HG03521 (cell line): ENCODE data around the gene SHISA6.

Experiments
- ATAC-seq: cut with Tn5 transposase; IDR thresholded peaks from one replicate; pipeline ENCODE4 v1.9.1; 2021; ENCODE audit warnings: mild to moderate bottlenecking, moderate library complexity; ENCODE audit not compliant: unreplicated experiment

SHISA6 gene

GRCh38 chr17:11564589-11565380 lies 323.8 kb downstream of the SHISA6 start:
- no peak for ATAC-seq

- ATAC-seq: no peak
Observed at GRCh38 chr17:11565591-11565990, 324.6 kb downstream of the SHISA6 start.

- ATAC-seq: no peak
Observed at GRCh38 chr17:11578998-11579397, 338.0 kb downstream of the SHISA6 start.

- no peak for ATAC-seq
Observed at GRCh38 chr17:11580677-11581076, 339.7 kb downstream of the SHISA6 start.

- no peak for ATAC-seq
Observed at GRCh38 chr17:11582217-11582616, 341.2 kb downstream of the SHISA6 start.

- ATAC-seq: no peak
Observed at GRCh38 chr17:11583306-11583992, 342.4 kb downstream of the SHISA6 start.

GRCh38 chr17:11589716-11590115 lies 348.7 kb downstream of the SHISA6 start:
- no peak for ATAC-seq

- ATAC-seq: no peak
Observed at GRCh38 chr17:11598274-11599221, 357.5 kb downstream of the SHISA6 start, which contains the start of gene DNAH9. Gene DNAH9, plus strand, starts transcription at chr17:11598470. Its CDS starts 29 bp downstream, at chr17:11598499.

GRCh38 chr17:11601661-11602060 lies 360.6 kb downstream of the SHISA6 start:
- no peak for ATAC-seq

DNA sequence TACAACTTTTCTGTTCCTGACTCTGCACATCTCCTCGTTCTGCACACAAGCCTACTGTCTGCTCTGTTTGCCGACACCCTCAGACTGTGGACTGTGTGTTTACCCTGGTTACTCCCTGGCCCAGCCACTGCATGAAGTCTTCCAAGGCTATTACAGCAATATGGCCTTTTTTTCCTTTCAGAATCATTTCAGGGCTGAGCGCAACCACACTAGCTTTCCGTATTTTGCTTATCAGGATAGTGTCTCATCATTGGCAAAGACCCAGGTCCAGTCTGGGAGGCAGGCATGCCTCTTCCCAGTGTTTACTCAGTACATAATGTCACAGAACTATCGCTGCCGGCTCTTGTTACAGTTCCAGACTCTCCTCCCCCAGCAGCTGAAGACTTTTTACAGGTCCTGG lies 367.4 kb downstream of the SHISA6 start:
- ATAC-seq: no peak

DNA sequence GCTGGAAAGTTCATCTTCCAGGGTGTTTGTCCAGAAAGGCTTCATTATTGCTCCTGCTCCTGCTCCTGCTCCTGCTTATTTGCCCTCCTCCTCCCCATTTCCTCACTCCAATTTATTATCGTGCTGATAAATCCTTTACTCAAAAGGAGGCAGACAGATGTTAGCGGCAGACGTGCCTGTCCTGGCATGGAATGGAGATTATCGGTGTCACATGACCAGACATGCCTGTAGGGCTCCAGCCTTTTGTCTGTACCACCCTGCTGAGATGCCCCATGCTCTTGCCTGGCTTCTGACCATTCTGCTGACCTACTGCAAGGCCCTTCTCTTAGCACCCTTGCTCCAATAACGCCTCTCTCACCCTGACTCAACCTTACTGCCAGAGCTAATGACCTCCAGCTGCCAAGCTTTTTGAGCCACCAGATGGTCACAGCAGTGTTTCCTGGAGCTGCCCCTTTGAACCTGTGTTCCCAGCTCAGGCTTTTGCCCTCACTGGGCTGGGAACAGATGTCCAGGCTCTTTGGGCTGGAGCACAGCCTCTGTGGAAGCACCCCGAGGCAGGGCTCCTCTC lies 370.1 kb downstream of the SHISA6 start:
- no peak for ATAC-seq

- ATAC-seq: no peak
Observed at GRCh38 chr17:11612956-11613355, 371.9 kb downstream of the SHISA6 start.
